Body of pancreas (tissue), 4 donors: ENCODE results near the gene HOXA6.

Source experiments
- POLR2A ChIP-seq, 3 donors: fragments of 450-650 bp; IDR thresholded peaks; one replicate each; pipeline ENCODE4 v1.6.1; 2016; ENCODE audit warnings: antibody characterized with exemption in 3 of 3, mild to moderate bottlenecking in 2 of 3
- TF ChIP-seq, protein P1 (sequence below), 7 experiments: fragments of 450-650 bp in 4 of 7; fragments of 200-600 bp in 3 of 7; sonication (generic) in 3 of 7; IDR thresholded peaks; one replicate each; pipeline ENCODE4 v1.5.1; 2016 to 2019; ENCODE audit warnings: antibody characterized with exemption in 7 of 7

- TF ChIP-seq POLR2A (IDR thresholded peaks at IDR 0.05) = no peak
- TF ChIP-seq, protein P1, sequence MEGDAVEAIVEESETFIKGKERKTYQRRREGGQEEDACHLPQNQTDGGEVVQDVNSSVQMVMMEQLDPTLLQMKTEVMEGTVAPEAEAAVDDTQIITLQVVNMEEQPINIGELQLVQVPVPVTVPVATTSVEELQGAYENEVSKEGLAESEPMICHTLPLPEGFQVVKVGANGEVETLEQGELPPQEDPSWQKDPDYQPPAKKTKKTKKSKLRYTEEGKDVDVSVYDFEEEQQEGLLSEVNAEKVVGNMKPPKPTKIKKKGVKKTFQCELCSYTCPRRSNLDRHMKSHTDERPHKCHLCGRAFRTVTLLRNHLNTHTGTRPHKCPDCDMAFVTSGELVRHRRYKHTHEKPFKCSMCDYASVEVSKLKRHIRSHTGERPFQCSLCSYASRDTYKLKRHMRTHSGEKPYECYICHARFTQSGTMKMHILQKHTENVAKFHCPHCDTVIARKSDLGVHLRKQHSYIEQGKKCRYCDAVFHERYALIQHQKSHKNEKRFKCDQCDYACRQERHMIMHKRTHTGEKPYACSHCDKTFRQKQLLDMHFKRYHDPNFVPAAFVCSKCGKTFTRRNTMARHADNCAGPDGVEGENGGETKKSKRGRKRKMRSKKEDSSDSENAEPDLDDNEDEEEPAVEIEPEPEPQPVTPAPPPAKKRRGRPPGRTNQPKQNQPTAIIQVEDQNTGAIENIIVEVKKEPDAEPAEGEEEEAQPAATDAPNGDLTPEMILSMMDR (IDR thresholded peaks at IDR 0.05) = no peak
Measured at GRCh38 chr7:27157702-27158431, 10.3 kb upstream of the HOXA6 start.
